Hepatocyte (in vitro differentiated cells): Measurements from ENCODE around the gene DZIP3.

ENCODE experiments used
- CTCF ChIP-seq: fragments of 200-600 bp; sonication (generic); IDR thresholded peaks from 2 replicates; pipeline ENCODE4 v1.5.1; 2016; ENCODE audit warnings: antibody characterized with exemption, mild to moderate bottlenecking; ENCODE audit not compliant: poor library complexity
- EZH2 ChIP-seq: fragments of 200-600 bp; sonication (generic); IDR thresholded peaks from 2 replicates; pipeline ENCODE4 v1.6.1; 2016; ENCODE audit warnings: antibody characterized with exemption, mild to moderate bottlenecking, borderline replicate concordance
- EZH2phosphoT487 ChIP-seq: fragments of 200-600 bp; sonication (generic); IDR thresholded peaks from one replicate; pipeline ENCODE4 v1.6.1; 2018; ENCODE audit warnings: antibody characterized with exemption, mild to moderate bottlenecking, low read depth, moderate library complexity; ENCODE audit not compliant: unreplicated experiment, severe bottlenecking

GRCh38 chr3:108664266-108664665 lies 74.7 kb downstream of the DZIP3 start:
- TF ChIP-seq EZH2: no peak
- TF ChIP-seq CTCF: no peak
- TF ChIP-seq EZH2phosphoT487: no peak
